Esophagus squamous epithelium (tissue), 5 donors: ENCODE results near the gene CISD2. TPM values are rescaled to one million over a fixed set of nuclear protein-coding genes. Genes with fewer than 3 reads are reported as not detected.
"Not testable (repeated sequence)": the region's sequence is repeated elsewhere in the genome, so short reads cannot be mapped to it uniquely, and the experiment has no call there.

ENCODE experiments used
- DNase-seq: peaks from one replicate; lab custom pipeline; 2025; lab: John Stamatoyannopoulos, UW
- H3K27ac ChIP-seq, 4 donors: fragments of 200-600 bp; sonication (generic); one replicate each; pipeline ENCODE4 v1.5.1; 2016 to 2019; ENCODE audit warnings: mild to moderate bottlenecking in 1 of 4
- H3K27me3 ChIP-seq, 4 donors: fragments of 200-600 bp; sonication (generic); 1 replicate in 3 of 4; 2 replicates in 1 of 4; pipeline versions ENCODE4 v1.5.1 to v1.6.0; 2017 to 2021; ENCODE audit warnings: antibody characterized with exemption in 1 of 4
- H3K36me3 ChIP-seq, 3 donors: fragments of 200-600 bp; sonication (generic); one replicate each; pipeline ENCODE4 v1.5.1; 2016 to 2019
- H3K4me1 ChIP-seq, 3 donors: fragments of 200-600 bp; sonication (generic); one replicate each; pipeline ENCODE4 v1.5.1; 2017 to 2019
- H3K4me3 ChIP-seq, 4 donors: fragments of 200-600 bp; sonication (generic); 1 replicate in 3 of 4; 2 replicates in 1 of 4; pipeline ENCODE4 v1.5.1; 2016 to 2019; ENCODE audit warnings: mild to moderate bottlenecking in 2 of 4, moderate library complexity in 1 of 4
- H3K9me3 ChIP-seq, 3 donors: fragments of 200-600 bp; sonication (generic); one replicate each; pipeline ENCODE4 v1.5.1; 2016 to 2019
- CTCF ChIP-seq, 6 experiments: fragments of 450-650 bp in 4 of 6; fragments of 200-600 bp in 2 of 6; sonication (generic) in 2 of 6; IDR thresholded peaks; one replicate each; pipeline ENCODE4 v1.5.1; 2016 to 2019; ENCODE audit warnings: antibody characterized with exemption in 6 of 6, mild to moderate bottlenecking in 4 of 6, moderate library complexity in 4 of 6
- POLR2A ChIP-seq, 4 donors: fragments of 450-650 bp; IDR thresholded peaks; one replicate each; pipeline ENCODE4 v1.6.1; 2017; ENCODE audit warnings: antibody characterized with exemption in 4 of 4, mild to moderate bottlenecking in 4 of 4, moderate library complexity in 3 of 4
- WGBS, 2 donors: methylation state at CpG; one replicate each; pipeline ENCODE4 v1.1.5; 2018; 5-methylcytosine and 5-hydroxymethylcytosine counted together
- intact Hi-C: fragments of 100-400 bp; cut with DNase I; formaldehyde crosslinking; loops from one replicate; pipeline ENCODE4 v1.15.0; 2022
- total RNA-seq, 4 donors: library from RNA; depleted of rRNA; stranded (reverse); fragments of >200 nt; gene quantifications; one replicate each; pipeline ENCODE4 v1.1.0, GENCODE V29; 2016
- donor health status: DM: yes; HTN: yes; CAD: no.

Gene CISD2
- total RNA-seq, 4 donors from 2014 or later: 5.6 to 22.4 (median 11.0) TPM

GRCh38 chr4:102862747-102863146 lies 6.0 kb upstream of the CISD2 start:
- peaks cover 0 to 7% (median 0%) of the 10 kb centered on the region in 3 donors for H3K36me3 ChIP-seq
- no peak overlapping the region for H3K27ac ChIP-seq
- H3K4me1 ChIP-seq: peaks cover 2 to 4% (median 3%) of the 10 kb centered on the region in 3 donors
- 93 to 100% methylated on average over 1 of the region's 1 CpG for WGBS, 2 donors
- no peak overlapping the region for H3K4me3 ChIP-seq
- intact Hi-C loops: no loop called here
- TF ChIP-seq CTCF (IDR thresholded peaks at IDR 0.05) (no peak), POLR2A (IDR thresholded peaks at IDR 0.05) (no peak)
- no peaks in the 10 kb centered on the region for H3K27me3 ChIP-seq
- DNase-seq: no peak
- peaks cover 0 to 13% (median 8%) of the 10 kb centered on the region in 3 donors for H3K9me3 ChIP-seq

GRCh38 chr4:102865327-102865726 lies 3.5 kb upstream of the CISD2 start:
- not testable (repeated sequence) for H3K9me3 ChIP-seq, H3K27me3 ChIP-seq, H3K4me3 ChIP-seq, H3K27ac ChIP-seq, H3K36me3 ChIP-seq, DNase-seq
- H3K4me1 ChIP-seq: peaks cover 5 to 19% (median 8%) of the 10 kb centered on the region in 3 donors
- 91 to 97% methylated on average over 5 of the region's 5 CpGs for WGBS, 2 donors
- intact Hi-C loops: loop anchor here (5.0 kb wide), 1 partner anchor 38 kb away; the partner anchor contains the start of gene UBE2D3

- no peaks in the 10 kb centered on the region for H3K27me3 ChIP-seq
- H3K36me3 ChIP-seq: no peaks in the 10 kb centered on the region
- DNase-seq: no peak
- peaks cover 5 to 30% (median 8%) of the 10 kb centered on the region in 3 donors for H3K4me1 ChIP-seq
- 69 to 75% methylated on average over 12 of the region's 12 CpGs for WGBS, 2 donors
- no peak for TF ChIP-seq CTCF (IDR thresholded peaks at IDR 0.05)
- no peak for TF ChIP-seq POLR2A (IDR thresholded peaks at IDR 0.05)
- intact Hi-C loops: loop anchor here (5.0 kb wide), 1 partner anchor 40 kb away; the partner anchor contains the start of gene UBE2D3
- peak overlapping the region; percentile 94 to 99 (median 96) for H3K27ac ChIP-seq
- peak overlapping the region; percentile 52 to 83 (median 71) for H3K4me3 ChIP-seq
- no peaks in the 10 kb centered on the region for H3K9me3 ChIP-seq
Observed at GRCh38 chr4:102867278-102868152, 1.3 kb upstream of the CISD2 start.

GRCh38 chr4:102868153-102868780 lies 525 bp upstream of the CISD2 start:
- DNase-seq: no peak
- Histone ChIP-seq H3K27ac (peak overlapping the region; percentile 94 to 99 (median 96)), H3K9me3 (no peaks in the 10 kb centered on the region), H3K36me3 (no peaks in the 10 kb centered on the region), H3K27me3 (no peaks in the 10 kb centered on the region), H3K4me1 (peaks cover 5 to 30% (median 8%) of the 10 kb centered on the region in 3 donors), H3K4me3 (peak overlapping the region; percentile 52 to 83 (median 71))
- intact Hi-C loops: loop anchor here (5.0 kb wide), 1 partner anchor 41 kb away; the partner anchor contains the start of gene UBE2D3
- TF ChIP-seq POLR2A (IDR thresholded peaks at IDR 0.05): no peak
- no peak for TF ChIP-seq CTCF (IDR thresholded peaks at IDR 0.05)
- 7 to 17% methylated on average over 19 to 20 of the region's 23 CpGs for WGBS, 2 donors

DNA sequence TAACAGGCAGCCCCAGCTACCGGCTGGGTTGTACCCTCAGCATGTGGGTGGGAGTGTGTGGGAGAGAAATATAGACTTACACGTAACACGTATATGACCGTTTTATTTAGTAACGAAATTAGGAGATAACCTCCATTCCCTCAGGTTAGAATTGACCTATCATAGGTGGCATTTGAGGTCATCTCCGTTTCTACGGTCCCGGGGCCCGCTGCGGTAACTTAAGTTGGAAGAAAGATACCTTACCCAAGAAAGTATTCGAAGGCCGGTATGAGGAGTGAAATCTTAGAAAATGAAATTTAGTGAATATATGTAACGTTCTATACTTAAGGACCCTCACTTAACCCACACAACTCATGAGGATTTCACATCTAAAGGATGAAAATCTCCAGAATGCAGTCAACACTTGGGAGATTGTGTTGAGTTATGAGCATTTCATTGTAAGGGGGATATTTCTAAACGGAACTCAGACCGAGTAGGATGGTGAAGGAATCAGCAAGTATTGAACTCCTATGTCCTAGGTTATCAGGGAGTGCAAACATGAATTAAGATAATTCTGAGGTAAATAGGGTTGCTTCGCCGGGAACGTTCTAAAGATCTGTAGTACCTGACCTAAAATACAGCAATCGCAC lies 891 bp downstream of the CISD2 start:
- Histone ChIP-seq H3K4me1 (peaks cover 5 to 30% (median 8%) of the 10 kb centered on the region in 3 donors), H3K4me3 (peak overlapping the region; percentile 52 to 83 (median 71)), H3K27ac (peak overlapping the region; percentile 94 to 99 (median 96)), H3K9me3 (no peaks in the 10 kb centered on the region), H3K27me3 (no peaks in the 10 kb centered on the region), H3K36me3 (peaks cover 0 to 3% (median 0%) of the 10 kb centered on the region in 3 donors)
- 6 to 7% methylated on average over 19 of the region's 19 CpGs for WGBS, 2 donors
- intact Hi-C loops: loop anchor here (5.0 kb wide), 1 partner anchor 42 kb away; the partner anchor contains the start of gene UBE2D3
- TF ChIP-seq POLR2A (IDR thresholded peaks at IDR 0.05) (no peak), CTCF (IDR thresholded peaks at IDR 0.05) (no peak)
- no peak for DNase-seq
